HL-60 (cell line): ENCODE data around the gene RAI14.

Experiments used
- DNase-seq, 2 experiments: peaks; one replicate each; pipeline ENCODE4 v3.0.0-alpha.2; 2010 to 2020; ENCODE audit warnings: low read depth in 1 of 2, low spot score in 1 of 2
- H3K27ac ChIP-seq: fragments of 250-450 bp; sonication (Bioruptor Pico); replicated peaks from 2 replicates; pipeline ENCODE4 v1.5.1; 2020; ENCODE audit warnings: mild to moderate bottlenecking, moderate library complexity
- H3K27me3 ChIP-seq: fragments of 250-450 bp; sonication (Bioruptor Pico); 2 replicates; pipeline ENCODE4 v1.5.1; 2021; ENCODE audit warnings: mild to moderate bottlenecking, moderate library complexity; ENCODE audit not compliant: insufficient read depth, poor library complexity, severe bottlenecking
- H3K4me3 ChIP-seq: replicated peaks from 2 replicates; pipeline ENCODE4 v1.5.1; 2011; ENCODE audit warnings: mild to moderate bottlenecking, control low read depth, low read length; ENCODE audit not compliant: insufficient read depth
- GABPA ChIP-seq: IDR thresholded peaks from 2 replicates; pipeline ENCODE4 v1.6.1; 2012; ENCODE audit warnings: low read depth
- POLR2AphosphoS5 ChIP-seq: IDR thresholded peaks from 2 replicates; pipeline ENCODE4 v1.6.1; 2012; ENCODE audit warnings: low read depth
- SPI1 ChIP-seq: IDR thresholded peaks from 2 replicates; pipeline ENCODE4 v1.6.1; 2012; ENCODE audit warnings: low read depth, mild to moderate bottlenecking, borderline replicate concordance
- TF ChIP-seq, protein P1 (sequence below): IDR thresholded peaks from 2 replicates; pipeline ENCODE4 v1.6.1; 2012; ENCODE audit warnings: low read depth; ENCODE audit not compliant: insufficient replicate concordance
- TF ChIP-seq, protein P2 (sequence below): IDR thresholded peaks from one replicate; pipeline ENCODE4 v1.5.1; 2011; ENCODE audit warnings: low read length, control low read depth, inconsistent platforms; ENCODE audit not compliant: insufficient read depth

RAI14 gene

DNA sequence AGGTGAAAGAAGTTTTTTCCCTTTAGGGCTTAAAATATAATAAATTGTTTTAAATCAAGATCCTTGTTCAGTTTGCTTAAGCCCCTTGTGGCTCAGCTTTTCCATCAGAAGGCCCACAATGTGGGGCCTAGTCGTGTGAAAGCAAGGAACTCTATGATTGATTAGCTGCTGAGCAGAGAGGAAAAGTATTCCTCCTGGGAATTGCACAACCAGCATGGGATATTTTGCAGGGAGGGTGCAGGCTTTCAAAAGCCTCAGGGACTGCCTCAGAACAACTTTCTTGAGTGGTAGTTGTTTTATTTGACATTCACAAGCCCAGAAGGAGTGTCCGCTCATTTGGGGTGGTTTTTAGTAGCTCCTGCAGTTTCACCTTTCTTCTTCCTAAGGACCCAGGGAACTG, 202.7 kb downstream of the RAI14 start:
- DNase-seq = no peak
- Histone ChIP-seq H3K27ac (no peak overlapping the region), H3K4me3 (no peak overlapping the region), H3K27me3 (peaks cover 5% of the 10 kb centered on the region)
- no peak for TF ChIP-seq SPI1
- TF ChIP-seq, protein P1, sequence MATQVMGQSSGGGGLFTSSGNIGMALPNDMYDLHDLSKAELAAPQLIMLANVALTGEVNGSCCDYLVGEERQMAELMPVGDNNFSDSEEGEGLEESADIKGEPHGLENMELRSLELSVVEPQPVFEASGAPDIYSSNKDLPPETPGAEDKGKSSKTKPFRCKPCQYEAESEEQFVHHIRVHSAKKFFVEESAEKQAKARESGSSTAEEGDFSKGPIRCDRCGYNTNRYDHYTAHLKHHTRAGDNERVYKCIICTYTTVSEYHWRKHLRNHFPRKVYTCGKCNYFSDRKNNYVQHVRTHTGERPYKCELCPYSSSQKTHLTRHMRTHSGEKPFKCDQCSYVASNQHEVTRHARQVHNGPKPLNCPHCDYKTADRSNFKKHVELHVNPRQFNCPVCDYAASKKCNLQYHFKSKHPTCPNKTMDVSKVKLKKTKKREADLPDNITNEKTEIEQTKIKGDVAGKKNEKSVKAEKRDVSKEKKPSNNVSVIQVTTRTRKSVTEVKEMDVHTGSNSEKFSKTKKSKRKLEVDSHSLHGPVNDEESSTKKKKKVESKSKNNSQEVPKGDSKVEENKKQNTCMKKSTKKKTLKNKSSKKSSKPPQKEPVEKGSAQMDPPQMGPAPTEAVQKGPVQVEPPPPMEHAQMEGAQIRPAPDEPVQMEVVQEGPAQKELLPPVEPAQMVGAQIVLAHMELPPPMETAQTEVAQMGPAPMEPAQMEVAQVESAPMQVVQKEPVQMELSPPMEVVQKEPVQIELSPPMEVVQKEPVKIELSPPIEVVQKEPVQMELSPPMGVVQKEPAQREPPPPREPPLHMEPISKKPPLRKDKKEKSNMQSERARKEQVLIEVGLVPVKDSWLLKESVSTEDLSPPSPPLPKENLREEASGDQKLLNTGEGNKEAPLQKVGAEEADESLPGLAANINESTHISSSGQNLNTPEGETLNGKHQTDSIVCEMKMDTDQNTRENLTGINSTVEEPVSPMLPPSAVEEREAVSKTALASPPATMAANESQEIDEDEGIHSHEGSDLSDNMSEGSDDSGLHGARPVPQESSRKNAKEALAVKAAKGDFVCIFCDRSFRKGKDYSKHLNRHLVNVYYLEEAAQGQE = no peak
- TF ChIP-seq, protein P2, sequence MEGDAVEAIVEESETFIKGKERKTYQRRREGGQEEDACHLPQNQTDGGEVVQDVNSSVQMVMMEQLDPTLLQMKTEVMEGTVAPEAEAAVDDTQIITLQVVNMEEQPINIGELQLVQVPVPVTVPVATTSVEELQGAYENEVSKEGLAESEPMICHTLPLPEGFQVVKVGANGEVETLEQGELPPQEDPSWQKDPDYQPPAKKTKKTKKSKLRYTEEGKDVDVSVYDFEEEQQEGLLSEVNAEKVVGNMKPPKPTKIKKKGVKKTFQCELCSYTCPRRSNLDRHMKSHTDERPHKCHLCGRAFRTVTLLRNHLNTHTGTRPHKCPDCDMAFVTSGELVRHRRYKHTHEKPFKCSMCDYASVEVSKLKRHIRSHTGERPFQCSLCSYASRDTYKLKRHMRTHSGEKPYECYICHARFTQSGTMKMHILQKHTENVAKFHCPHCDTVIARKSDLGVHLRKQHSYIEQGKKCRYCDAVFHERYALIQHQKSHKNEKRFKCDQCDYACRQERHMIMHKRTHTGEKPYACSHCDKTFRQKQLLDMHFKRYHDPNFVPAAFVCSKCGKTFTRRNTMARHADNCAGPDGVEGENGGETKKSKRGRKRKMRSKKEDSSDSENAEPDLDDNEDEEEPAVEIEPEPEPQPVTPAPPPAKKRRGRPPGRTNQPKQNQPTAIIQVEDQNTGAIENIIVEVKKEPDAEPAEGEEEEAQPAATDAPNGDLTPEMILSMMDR = no peak
- no peak for TF ChIP-seq GABPA
- TF ChIP-seq POLR2AphosphoS5 = no peak

DNA sequence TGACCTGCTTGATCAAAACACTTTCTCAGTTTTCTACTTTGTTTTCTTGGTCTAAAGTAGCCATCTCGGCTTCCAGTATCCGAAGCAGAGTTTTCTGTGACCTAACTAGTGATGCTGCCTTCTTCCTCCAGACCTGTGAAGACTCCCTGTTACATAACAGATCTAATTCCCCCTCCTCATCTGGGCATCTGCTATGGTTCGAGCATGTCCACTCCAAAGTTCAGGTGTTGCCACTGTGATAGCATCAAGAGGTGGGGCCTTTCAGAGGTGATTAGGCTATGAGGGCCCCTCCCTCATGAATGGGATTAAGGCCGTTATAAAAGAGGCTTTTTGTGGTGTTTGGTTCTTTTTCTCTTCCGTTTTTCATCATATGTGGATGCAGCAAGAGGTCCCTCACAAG, 203.1 kb downstream of the RAI14 start:
- no peak overlapping the region for H3K4me3 ChIP-seq
- TF ChIP-seq, protein P1 = no peak
- no peak for TF ChIP-seq POLR2AphosphoS5
- no peak for TF ChIP-seq SPI1
- TF ChIP-seq, protein P2 = no peak
- TF ChIP-seq GABPA = no peak
- DNase-seq = no peak
- no peak overlapping the region for H3K27ac ChIP-seq
- H3K27me3 ChIP-seq = peaks cover 5% of the 10 kb centered on the region

DNA sequence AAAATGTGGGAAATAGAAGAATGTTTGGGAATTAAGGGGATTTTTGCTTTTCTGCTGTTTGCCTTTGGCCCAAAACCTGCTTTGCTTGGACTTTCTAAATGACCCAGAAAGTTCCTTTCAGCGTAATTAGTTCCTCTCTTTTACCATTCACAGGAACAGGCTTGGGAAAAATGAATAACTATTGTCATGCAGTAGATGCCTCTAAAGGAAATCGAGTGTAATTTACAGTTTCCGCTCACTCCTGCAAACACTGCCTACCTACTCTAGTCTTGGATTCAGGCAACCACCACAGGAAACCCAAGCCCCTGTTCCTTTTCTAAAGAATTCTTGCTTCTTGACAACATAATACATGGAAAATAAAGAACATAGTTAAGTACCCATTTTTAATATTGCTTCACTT, 207.8 kb downstream of the RAI14 start:
- H3K27ac ChIP-seq = no peak overlapping the region
- H3K4me3 ChIP-seq = no peak overlapping the region

More for the DNA sequence above, 207.8 kb downstream of the RAI14 start:
- H3K27me3 ChIP-seq = no peaks in the 10 kb centered on the region
- DNase-seq = no peak
- TF ChIP-seq GABPA (no peak), POLR2AphosphoS5 (no peak), SPI1 (no peak)
- TF ChIP-seq, protein P1 = no peak
- TF ChIP-seq, protein P2 = no peak
